ENCODE measurements around the gene LRRC41.
"Not testable (repeated sequence)": the region's sequence is repeated elsewhere in the genome, so short reads cannot be mapped to it uniquely, and the experiment has no call there.

LRRC41 gene

DNA sequence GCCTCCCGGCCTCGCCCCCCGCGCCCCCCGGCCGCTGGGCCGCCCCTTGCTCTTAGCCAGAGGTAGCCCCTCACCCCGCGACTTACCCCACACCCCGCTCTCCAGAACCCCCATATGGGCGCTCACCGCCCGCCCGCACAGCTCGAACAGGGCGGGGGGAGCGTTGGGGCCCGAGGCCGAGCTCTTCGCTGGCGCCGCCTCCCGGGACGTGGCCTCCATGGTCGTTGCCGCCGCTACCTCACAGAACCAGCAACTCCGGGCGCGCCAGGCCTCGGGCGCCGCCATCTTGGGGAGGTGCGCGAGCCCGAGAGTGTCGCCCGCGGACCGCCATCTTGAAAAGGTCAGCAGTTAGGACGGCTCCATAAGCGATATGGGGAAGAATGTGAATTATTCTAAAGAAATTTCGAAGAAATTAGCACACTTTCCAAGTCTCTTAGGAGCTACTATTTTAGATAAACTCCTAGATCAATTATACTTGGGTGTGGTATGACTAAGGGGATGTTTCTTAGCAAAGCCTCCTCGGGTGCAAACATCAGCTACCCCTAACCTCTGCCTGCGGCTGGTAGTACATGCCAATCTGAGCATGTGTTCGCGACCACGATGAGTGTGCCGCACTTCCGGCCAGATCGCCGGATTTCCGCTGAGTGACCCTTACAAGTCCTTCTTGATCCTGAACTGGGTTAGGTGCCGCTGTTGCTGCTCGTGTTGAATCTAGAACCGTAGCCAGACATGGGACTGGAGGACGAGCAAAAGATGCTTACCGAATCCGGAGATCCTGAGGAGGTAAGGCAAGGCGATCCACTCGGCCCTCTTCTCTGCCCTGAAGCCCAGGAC lies at the start of gene LRRC41, which contains the start of gene UQCRH:
Gene LRRC41, minus strand, starts transcription at position 579 of the 834 bp plus-strand sequence. Its CDS starts 294 bp downstream, at position 285.
Gene UQCRH, plus strand, starts transcription at position 661 of the 834 bp plus-strand sequence. Its CDS starts 69 bp downstream, at position 730.
- DNase-seq, result peak; percentile 72

DNA sequence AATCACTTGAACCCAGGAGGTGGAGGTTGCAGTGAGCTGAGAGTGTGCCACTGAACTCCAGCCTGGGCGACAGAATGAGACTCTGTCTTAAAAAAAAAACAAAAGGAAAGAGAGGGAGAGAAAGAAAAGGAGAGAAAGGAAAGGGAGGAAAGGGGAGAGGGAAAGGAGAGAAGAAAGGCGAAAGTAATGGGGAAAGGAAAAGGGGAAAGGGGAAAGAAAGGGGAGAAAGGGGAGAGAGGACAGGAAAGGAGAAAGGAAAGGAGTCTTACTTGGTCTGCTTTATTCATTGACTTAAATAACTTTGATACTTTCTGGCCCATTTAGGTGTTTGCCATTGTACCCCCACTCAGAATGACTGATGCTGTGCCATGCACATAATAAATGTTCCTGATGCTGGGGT lies 48.9 kb upstream of the LRRC41 start:
- no peak for DNase-seq

DNA sequence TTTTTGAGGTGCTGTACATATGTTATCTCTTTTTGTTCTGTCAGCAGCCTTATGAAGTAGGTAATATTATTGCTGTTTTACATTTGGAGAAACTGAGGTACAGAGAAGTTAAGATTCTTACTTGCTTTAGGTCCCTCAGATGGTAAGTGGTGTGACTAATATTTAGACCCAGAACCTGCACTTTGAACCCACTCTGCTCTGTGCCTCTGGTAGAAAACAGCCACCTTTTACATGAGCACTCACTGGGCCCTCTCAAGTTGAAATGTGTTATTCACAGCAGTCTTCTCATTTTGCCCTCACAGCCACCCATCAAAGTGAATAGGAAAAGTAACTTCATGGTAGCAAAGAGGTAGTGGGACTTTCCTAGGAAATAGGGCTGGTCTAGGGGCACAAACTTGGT lies 41.9 kb upstream of the LRRC41 start:
- no peak for DNase-seq

DNA sequence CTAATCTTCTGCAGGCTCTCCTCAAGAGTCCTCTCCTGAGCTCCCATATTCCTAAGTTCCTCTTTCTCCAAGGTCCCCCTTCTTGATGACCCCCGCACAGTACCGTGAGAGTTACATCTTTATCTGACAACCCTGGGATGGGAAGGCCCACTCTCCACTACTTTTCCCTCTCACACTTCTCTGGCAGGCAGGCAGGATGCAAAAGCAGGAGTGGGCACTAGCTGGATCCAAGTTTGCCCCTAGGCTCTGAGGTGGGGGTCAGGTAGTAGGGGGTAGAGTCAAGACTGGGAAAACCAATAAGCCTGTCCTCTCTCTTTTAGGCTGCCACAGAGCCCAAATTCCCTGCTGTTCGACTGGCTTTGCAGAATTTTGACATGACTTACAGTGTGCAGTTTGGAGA lies 41.1 kb upstream of the LRRC41 start:
- no peak for DNase-seq

- no peak for DNase-seq
Observed at GRCh38 chr1:46343705-46344104, 40.3 kb upstream of the LRRC41 start.

DNA sequence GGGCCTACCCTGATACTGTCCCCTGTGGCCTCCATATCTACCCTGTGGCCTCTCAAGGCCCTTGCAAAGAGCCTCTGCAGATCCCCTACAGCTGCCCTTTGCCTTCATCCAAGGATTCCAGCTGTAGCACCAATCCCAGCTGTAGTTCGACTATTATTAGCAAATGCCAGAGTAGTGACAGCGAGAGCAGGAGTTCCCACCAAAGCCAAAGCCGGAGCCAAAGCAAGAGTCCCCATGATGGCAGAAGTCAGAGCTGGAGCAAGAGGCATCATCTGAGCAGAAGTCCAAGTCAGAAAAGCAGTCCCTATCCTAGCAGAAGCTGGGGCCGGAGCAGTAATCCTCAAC lies 39.9 kb upstream of the LRRC41 start:
- no peak for DNase-seq

DNA sequence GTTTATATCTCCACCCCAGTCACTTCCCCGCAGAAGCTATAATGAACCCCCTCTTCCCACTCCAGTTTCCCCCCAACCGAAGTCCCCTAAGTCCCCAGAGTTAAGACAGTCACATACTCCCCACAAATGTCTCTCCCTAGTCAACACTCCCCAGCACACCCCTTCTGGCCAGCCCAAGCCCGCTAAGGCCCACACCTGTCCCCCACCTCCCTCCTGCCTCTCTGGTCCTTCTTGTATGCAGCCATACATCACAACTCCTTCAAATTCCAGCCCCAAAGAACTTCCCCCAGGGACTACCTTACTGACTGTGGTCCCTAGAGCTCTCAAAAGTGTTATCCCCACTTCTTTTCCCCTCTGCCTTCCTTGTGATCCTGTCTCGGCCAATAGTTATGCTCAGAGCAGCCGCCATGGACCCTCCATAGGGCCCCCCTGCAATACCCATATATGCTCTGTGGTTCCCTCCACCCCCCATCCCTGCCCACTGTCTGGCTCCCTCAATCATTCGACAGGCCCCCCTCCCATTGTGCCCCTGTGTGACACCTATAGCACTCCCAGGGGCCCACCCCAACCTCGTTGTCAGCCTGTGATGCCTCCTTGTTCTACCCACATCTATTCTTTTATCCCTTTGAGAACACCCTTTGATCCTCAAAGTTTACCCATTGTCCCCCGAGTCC lies 39.4 kb upstream of the LRRC41 start:
- DNase-seq, result no peak

GRCh38 chr1:46342084-46342656 lies 38.8 kb upstream of the LRRC41 start:
- no peak for DNase-seq

DNA sequence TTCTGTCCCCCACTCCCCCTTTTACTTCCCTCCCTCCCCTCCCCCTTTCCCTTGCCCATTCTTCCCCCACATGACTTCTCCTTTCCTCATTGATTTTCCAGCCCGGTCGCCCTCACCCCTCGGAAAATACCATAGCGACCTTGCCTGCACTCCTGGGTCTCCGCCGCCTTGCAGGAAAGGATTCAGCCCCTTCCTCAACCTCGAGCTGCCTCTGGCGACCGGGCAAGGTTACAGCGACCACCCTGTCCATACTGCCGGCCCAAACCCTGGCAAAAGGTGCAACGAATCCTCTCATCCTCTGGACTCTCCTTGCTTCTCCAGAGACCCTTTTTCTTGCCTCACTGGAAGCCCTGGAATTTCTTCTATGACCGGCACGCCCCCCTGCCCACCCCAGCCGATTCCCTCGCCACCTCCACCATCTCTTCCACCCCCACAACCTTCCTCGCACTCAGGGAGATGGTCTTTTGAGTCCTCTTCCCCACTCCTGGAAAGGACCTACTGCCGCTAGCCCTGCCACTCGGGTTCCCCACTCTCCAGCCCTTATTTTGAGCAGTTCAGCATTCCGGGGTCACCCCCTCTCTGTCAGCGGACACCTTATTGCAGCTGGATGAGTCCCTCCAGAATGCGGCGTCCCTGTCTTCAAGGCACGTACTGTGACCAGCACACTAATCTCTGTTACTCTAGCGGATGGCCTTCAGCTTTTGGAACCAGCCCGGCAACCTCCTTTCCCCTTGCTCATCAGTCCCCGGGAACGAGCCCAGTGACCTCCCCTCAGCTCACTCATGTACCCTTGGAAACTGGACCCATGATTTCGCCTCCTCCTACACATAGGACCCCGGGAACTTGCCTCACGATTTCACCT lies 38.0 kb upstream of the LRRC41 start:
- no peak for DNase-seq

DNA sequence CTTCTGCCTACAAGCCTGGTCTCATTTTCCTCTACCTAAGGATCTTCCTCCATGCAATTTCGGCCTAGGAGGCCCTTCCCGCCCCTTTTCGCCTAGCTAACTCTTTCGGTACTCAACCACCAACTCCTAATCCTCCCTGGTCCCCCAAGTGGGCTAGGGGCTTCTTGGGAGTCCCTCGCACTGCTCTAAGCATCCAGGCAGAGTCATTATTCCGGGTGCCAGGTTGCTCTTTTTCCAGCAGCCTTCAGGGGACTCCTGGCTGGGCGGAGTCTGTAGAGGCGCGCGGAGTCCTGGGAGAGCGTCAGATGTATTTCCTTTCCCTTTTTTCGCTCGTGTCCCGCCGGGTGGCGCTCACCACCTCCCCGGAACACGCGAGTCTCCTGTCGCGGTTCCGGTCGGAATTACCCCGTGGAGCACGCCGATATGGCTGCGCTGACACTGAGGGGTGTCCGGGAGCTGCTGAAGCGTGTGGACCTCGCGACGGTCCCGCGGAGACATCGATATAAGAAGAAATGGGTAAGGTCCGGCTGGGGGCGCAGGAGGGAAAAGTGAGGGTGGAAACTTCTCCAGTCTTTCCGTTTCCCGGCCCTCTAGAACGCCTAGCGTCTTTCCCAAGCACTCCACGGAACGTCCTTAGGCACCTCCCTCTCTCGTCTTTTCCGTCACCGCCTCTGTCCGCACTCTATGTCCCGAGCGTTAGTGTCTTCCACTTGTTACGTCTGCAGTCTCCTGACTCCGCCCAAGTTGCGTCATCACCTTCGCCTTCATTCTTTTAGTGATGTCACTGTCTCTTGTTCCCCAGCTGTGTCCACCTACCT lies 37.2 kb upstream of the LRRC41 start, which contains the start of gene NSUN4:
Gene NSUN4, plus strand, starts transcription at position 404 of the 818 bp plus-strand sequence. Its CDS starts 20 bp downstream, at position 424.
- peak; percentile 41 for DNase-seq

GRCh38 chr1:46337409-46337808 lies 34.0 kb upstream of the LRRC41 start:
- not testable (repeated sequence) for DNase-seq

- no peak for DNase-seq
Observed at GRCh38 chr1:46335081-46335480, 31.7 kb upstream of the LRRC41 start.

GRCh38 chr1:46334030-46334384 lies 30.6 kb upstream of the LRRC41 start:
- no peak for DNase-seq

DNA sequence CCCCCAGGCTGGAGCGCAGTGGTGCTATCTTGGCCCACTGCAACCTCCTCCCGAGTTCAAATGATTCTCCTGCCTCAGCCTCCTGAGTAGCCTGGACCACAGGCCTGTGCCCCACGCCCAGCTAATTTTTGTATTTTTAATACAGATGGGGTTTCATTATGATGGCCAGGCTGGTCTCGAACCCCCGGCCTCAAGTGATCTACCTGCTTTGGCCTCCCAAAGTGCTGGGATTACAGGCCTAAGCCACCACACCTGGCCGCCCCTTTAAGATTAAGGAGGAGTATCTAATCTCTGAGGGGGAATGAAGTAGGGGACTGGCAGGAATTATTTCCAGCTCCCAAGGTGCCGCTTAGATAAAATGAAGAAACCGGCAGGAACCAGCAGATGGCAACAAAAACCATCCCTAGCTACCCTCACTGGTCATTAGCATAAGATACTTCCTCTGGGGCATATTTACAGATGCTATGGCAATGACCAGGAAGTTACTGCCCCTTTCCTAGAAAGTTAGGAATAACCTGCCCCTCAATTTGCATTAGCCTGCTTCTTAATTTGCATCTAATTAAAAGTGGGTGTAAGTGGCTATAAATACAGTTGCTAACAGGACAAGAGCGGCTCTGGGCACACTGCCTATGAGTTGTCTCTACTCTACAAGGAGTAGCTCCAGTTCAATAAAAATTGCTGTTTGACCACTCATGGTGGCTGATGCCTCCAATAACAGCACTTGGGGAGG lies 30.0 kb upstream of the LRRC41 start:
- no peak for DNase-seq

DNA sequence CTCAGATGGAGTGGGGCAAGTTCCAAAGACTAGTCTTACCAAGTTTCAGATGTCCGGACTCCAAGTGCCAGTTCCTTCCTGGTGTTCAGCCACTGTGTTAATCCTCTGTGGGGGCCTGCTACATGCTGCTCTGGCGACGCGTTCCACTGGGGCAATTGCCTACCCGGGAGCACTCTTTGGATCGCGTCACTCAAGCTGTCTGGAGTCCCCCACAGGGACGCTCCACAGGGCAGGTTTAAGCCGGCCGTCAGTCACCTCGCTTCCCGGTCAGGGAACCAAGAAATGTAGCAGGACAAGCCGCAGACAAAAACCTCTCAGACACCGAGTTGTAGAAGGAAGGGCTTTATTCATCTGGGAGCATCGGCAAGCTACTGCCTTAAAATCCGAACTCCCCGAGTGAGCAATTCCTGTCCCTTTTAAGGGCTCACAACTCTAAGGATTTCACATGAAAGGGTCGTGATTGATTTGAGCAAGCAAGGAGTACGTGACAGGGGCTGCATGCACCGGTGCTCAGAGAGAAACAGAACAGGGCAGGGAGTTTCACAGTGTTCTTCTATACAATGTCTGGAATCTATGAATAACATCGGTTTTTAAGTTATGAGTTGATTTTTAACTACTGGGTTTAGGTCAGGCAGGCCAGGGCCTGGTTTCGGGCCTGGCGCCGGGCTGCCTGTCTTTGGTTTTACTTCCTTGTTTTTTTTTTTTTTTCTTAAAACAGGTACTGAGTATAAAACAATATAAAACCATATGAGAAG lies 28.5 kb upstream of the LRRC41 start:
- not testable (repeated sequence) for DNase-seq

DNA sequence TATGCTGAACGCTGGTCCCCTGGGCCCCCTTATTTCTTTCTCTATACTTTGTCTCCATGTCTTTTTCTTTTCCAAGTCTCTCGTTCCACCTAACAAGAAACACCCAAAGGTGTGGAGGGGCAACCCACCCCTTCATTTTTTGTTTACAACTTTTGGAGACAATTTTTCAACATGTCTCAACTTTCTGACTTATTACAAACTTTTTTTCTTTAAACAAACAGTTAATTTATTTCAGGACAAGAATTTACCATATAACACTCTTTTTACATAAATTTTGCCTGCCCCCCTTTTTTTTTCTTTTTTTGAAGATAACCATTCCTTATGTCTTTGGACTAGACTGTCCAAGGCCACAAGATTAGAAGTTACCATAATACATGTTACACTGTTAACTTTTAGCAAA lies 27.0 kb upstream of the LRRC41 start:
- DNase-seq, result not testable (repeated sequence)

DNA sequence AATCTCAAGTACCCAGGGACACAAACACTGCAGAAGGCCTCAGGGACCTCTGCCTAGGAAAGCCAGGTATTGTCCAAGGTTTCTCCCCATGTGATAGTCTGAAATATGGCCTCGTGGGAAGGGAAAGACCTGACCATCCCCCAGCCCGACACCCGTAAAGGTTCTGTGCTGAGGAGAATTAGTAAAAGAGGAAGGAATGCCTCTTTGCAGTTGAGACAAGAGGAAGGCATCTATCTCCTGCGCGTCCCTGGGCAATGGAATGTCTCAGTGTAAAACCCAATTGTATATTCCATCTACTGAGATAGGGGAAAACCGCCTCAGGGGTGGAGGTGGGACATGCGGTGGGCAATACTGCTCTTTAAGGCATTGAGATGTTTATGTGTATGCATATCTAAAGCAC lies 26.4 kb upstream of the LRRC41 start:
- DNase-seq, result not testable (repeated sequence)

DNA sequence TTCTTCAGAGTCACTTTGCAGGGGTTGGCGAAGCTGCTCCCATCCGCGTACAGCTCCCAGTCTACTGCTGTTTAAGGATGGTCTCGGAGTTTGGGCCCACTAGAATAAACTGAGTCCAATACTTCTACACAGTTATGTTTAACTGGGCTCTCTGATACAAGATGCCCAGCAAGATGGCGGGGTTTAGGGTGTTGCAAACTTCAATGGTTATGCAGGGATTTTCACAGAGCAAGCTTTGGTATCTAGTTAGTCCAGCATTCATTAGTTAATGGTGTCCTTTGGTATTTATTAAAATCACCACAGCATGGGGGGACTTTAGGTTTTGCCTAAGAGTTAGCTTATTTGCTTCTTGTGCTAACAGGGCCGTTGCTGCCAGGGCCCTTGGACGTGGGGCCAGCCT lies 24.8 kb upstream of the LRRC41 start:
- DNase-seq, result not testable (repeated sequence)

DNA sequence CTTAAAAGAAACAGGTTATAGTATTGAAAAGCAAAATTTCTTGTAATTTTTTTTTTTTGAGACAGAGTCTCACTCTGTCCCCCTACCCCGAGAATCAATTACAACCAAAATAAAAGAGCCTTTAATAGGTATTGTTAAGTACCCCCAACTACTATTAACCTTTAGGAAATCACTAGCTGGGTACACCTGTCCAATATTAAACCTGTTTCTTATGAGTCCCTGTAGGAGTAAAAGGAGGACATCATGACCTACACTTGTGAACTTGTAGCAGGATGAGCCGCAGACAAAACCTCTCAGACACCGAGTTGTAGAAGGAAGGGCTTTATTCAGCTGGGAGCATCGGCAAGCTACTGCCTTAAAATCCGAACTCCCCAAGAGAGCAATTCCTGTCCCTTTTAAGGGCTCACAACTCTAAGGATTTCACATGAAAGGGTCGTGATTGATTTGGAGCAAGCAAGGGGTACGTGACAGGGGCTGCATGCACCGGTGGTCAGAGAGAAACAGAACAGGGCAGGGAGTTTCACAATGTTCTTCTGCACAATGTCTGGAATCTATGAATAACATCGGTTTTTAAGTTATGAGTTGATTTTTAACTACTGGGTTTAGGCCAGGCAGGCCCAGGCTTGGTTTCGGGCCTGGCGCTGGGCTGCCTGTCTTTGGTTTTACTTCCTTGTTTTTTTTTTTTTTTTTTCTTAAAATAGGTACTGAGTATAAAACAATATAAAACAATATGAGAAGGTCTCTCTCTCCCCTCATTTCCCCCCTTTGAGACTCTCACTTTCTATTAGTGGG lies 22.1 kb upstream of the LRRC41 start:
- DNase-seq, result not testable (repeated sequence)

DNA sequence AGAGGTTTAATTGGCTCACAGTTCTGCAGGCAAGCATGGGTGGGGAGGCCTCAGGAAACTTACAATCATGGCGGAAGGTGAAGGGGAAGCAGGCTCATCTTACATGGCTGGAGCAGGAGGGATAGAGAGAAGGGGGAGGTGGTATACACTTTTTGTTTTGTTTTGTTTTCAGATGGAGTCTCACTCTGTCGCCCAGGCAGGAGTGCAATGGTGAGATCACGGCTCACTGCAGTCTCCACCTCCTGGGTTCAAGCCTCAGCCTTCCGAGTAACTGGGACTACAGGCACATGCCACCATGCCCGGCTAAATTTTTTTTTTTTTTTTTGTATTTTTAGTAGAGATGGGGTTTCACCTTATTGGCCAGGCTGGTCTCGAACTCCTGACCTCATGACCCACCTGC lies 18.8 kb upstream of the LRRC41 start:
- not testable (repeated sequence) for DNase-seq
